Measurements from ENCODE around the gene ECSIT.
"Not testable (repeated sequence)": the region's sequence is repeated elsewhere in the genome, so short reads cannot be mapped to it uniquely, and the experiment has no call there.

- TF ChIP-seq TP53 (CRISPR knock-in tag; IDR thresholded peaks at IDR 0.05); CTCF (IDR thresholded peaks at IDR 0.05); ZNF671 (CRISPR knock-in tag; IDR thresholded peaks at IDR 0.05); ETV6 (CRISPR knock-in tag; IDR thresholded peaks at IDR 0.05); NR2C2 (CRISPR knock-in tag; IDR thresholded peaks at IDR 0.05); CBFB (CRISPR knock-in tag; IDR thresholded peaks at IDR 0.05; ENCODE audit: low read depth); CREB1 (CRISPR knock-in tag; IDR thresholded peaks at IDR 0.05); MLX (CRISPR knock-in tag; IDR thresholded peaks at IDR 0.05); PRDM15 (CRISPR knock-in tag; IDR thresholded peaks at IDR 0.05); ZBTB21 (CRISPR knock-in tag; IDR thresholded peaks at IDR 0.05; ENCODE audit: borderline replicate concordance); ATF2 (CRISPR knock-in tag; IDR thresholded peaks at IDR 0.05; ENCODE audit: borderline replicate concordance, low read depth); ESRRA (CRISPR knock-in tag; IDR thresholded peaks at IDR 0.05; ENCODE audit: borderline replicate concordance): not testable (repeated sequence)
These were observed 60.6 kb downstream of the ECSIT start for GRCh38 chr19:11468266-11468845.
